ENCODE results near the gene LSM14A.

- TF ChIP-seq, protein P1, sequence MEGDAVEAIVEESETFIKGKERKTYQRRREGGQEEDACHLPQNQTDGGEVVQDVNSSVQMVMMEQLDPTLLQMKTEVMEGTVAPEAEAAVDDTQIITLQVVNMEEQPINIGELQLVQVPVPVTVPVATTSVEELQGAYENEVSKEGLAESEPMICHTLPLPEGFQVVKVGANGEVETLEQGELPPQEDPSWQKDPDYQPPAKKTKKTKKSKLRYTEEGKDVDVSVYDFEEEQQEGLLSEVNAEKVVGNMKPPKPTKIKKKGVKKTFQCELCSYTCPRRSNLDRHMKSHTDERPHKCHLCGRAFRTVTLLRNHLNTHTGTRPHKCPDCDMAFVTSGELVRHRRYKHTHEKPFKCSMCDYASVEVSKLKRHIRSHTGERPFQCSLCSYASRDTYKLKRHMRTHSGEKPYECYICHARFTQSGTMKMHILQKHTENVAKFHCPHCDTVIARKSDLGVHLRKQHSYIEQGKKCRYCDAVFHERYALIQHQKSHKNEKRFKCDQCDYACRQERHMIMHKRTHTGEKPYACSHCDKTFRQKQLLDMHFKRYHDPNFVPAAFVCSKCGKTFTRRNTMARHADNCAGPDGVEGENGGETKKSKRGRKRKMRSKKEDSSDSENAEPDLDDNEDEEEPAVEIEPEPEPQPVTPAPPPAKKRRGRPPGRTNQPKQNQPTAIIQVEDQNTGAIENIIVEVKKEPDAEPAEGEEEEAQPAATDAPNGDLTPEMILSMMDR (IDR thresholded peaks at IDR 0.05; ENCODE audit: insufficient read depth, low read length, poor library complexity, severe bottlenecking): no peak
- no peak for TF ChIP-seq EZH2phosphoT487 (conservative IDR thresholded peaks at IDR 0.05; ENCODE audit: low read length)
Measured at GRCh38 chr19:34184880-34185491, 12.7 kb downstream of the LSM14A start.

Data from SU-DHL-6 (cell line).